ENCODE results near the gene CDK18. TPM values are rescaled to one million over a fixed set of nuclear protein-coding genes. Genes with fewer than 3 reads are reported as not detected.
A peak's percentile ranks its signal among the peaks of the same experiment; 100 is the strongest.
"Not testable (repeated sequence)": the region's sequence is repeated elsewhere in the genome, so short reads cannot be mapped to it uniquely, and the experiment has no call there.

Gene CDK18
- 0.18 TPM in 1 of 2 replicates, not detected in the other for total RNA-seq

- DNase-seq (ENCODE audit: low read depth, low spot score): no peak
Observed at GRCh38 chr1:205504311-205505075, at the start of gene CDK18. Gene CDK18 (plus strand): TSS chr1:205504669. CDS start chr1:205523168, 18,499 bp downstream.

- no peak for DNase-seq (ENCODE audit: low read depth, low spot score)
Observed at GRCh38 chr1:205454903-205455335, 49.5 kb upstream of the CDK18 start.

GRCh38 chr1:205455581-205456382, 48.7 kb upstream of the CDK18 start, which contains the start of gene BLACAT1:
Gene BLACAT1 (minus strand): TSS chr1:205456045.
- no peak for DNase-seq (ENCODE audit: low read depth, low spot score)

- no peak for DNase-seq (ENCODE audit: low read depth, low spot score)
Observed at GRCh38 chr1:205456383-205456867, 48.0 kb upstream of the CDK18 start.

GRCh38 chr1:205456868-205457745, 47.4 kb upstream of the CDK18 start:
- DNase-seq (ENCODE audit: low read depth, low spot score): no peak

DNA sequence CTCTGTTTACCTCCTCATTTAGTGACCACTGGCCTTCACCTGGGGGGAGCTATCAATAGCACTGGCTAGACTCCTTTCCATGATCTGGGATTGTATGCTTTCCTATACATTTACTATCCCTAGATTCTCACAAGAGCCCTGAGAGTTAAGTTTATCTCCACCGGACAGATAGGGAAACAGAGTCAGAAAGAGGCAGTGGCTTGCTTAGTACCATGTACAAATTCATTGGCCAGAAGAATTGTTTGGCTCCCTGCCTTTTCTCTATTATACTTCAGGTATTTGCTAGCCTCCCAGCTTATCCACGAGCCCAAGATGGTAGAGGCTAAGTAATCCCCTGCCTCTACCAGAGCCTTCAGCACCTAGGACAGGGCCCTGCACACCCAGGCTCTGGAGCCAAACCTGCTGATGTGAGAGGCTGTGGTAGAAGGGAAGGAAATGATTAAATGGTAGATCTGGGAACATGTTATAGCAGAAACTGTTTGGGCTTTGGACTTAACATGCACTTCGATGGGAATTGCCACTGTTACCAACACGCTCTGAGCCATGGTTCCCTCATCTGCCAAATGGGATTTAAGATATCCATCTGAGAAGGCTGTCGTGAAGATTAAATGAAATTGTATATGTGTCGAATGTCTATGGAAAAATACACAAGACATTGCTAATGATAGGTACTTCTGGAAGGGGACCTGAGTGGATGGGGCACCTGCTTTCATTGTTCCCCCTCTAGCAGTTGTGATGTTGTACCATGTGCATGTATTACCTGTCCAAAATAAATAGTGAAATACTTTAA, 45.5 kb upstream of the CDK18 start:
- peak; percentile 22 for DNase-seq (ENCODE audit: low read depth, low spot score)

GRCh38 chr1:205465392-205465791, 39.1 kb upstream of the CDK18 start:
- no peak for DNase-seq (ENCODE audit: low read depth, low spot score)

- no peak for DNase-seq (ENCODE audit: low read depth, low spot score)
Observed at GRCh38 chr1:205466595-205467220, 37.8 kb upstream of the CDK18 start.

- DNase-seq (ENCODE audit: low read depth, low spot score): no peak
Observed at GRCh38 chr1:205470131-205470530, 34.3 kb upstream of the CDK18 start.

DNA sequence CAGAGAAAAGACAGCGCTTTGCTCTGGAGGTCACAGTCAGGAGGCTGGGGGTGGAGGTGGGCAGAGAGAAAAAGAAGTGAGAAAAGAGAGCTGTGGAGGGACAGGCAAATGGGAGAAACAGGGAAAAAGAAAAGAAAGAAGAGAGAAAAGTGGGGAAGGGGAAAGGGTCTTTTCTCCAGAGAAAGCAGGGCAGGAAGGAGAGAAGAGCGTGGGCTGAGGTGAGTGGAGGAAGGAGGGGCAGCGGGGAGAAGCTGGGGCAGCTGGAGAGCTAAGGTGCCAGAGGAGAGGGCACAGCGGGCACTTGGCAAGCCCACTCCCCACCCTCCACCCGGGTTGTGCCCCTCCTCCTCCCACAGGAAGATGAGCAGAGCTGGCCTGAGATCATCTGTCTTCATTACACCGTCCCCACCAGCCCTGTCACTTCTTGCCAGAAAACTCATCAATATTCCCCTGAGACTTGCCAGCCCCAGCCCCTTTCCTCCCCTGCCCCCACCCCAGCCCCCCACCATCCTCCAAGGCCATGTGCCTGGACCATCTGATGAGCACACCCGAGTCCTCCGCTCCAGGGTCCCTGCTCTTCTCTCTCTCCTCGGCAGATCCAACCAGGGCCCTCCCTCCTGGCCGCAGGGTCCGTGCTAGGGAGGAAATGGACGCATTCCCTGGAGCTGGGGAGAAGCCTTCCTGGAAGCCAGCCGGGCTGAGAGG, 31.6 kb upstream of the CDK18 start:
- DNase-seq (ENCODE audit: low read depth, low spot score): no peak

DNA sequence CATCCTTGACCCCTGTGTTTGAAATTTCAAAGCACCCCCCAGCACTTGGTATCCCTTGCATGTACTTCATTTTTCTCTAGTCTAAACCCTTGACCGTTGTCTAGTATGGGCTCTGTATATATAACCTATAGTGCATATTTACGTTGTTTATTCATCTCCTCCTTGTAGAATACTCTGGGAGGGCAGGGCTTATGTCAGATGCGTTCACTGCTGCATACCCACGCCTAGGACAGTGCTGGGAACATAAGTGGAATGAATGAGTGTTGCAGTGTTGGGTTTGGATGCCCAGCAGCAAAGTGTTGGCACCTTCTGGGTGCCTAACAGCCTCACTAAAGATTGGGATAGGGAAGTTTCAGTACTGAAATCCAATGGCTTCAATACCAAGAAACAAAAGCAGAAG, 31.0 kb upstream of the CDK18 start:
- DNase-seq (ENCODE audit: low read depth, low spot score): no peak

GRCh38 chr1:205473966-205474365, 30.5 kb upstream of the CDK18 start:
- DNase-seq (ENCODE audit: low read depth, low spot score): no peak

DNA sequence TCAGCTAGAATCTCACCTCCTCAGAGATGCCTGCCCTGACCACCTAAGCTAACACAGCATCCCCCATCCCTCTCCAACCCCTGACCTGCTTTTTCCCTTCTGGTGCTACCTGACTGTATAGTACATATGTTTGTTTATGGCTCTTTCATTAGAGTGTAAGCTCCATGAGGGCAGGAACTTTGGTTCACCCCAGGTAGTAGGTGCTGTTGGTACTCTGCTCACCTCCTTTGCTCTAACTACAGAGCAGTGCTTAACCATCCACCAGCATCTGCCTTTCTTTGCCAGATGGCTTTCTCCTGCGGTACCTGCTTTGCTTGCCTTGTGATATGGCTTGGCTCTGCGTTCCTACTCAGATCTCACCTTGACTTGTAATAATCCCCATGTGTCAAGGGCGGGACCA, 29.9 kb upstream of the CDK18 start:
- no peak for DNase-seq (ENCODE audit: low read depth, low spot score)

- no peak for DNase-seq (ENCODE audit: low read depth, low spot score)
Observed at GRCh38 chr1:205475855-205476254, 28.6 kb upstream of the CDK18 start.

DNA sequence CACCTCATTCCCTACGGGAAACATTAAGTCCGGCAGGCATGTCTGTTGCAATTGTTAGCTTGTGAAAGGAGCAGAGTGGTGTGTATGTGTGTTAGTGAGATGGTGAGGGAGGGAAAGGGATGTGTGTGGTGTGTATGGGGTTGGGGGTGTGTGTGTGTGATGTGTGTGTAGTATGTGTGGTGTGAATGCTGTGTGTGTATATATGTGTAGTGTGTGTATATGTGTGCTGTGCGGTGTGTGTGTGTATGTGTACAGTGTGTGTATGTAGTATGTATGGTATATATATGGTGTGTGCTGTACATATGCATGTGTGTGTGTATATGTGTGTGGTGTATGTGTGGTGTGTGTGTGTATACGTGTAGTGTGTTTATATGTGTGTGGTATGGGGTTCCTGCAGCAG, 27.8 kb upstream of the CDK18 start:
- no peak for DNase-seq (ENCODE audit: low read depth, low spot score)

- DNase-seq (ENCODE audit: low read depth, low spot score): no peak
Observed at GRCh38 chr1:205477121-205477758, 27.2 kb upstream of the CDK18 start.

- DNase-seq (ENCODE audit: low read depth, low spot score): no peak
Observed at GRCh38 chr1:205477759-205478247, 26.7 kb upstream of the CDK18 start.

GRCh38 chr1:205478985-205479384, 25.5 kb upstream of the CDK18 start:
- DNase-seq (ENCODE audit: low read depth, low spot score): not testable (repeated sequence)

All from pulmonary artery endothelial cell (primary cell).